Trophoblast cell (in vitro differentiated cells and primary cell): ENCODE measurements around the gene RPL36.

Source experiments
- DNase-seq, 2 donors: peaks; one replicate each; pipeline ENCODE4 v3.0.0-alpha.2; 2016
- H2AFZ ChIP-seq: 2 replicates; pipeline ENCODE4 v1.6.1; 2013; ENCODE audit warnings: low read length, moderate library complexity, mild to moderate bottlenecking; ENCODE audit not compliant: insufficient read depth, poor library complexity
- H2AK5ac ChIP-seq: 2 replicates; pipeline ENCODE4 v1.6.1; 2013; ENCODE audit warnings: mild to moderate bottlenecking, low read length
- H2BK120ac ChIP-seq: 2 replicates; pipeline ENCODE4 v1.6.1; 2013; ENCODE audit warnings: low read length, mild to moderate bottlenecking, moderate library complexity; ENCODE audit not compliant: insufficient read depth, poor library complexity
- H2BK12ac ChIP-seq: 2 replicates; pipeline ENCODE4 v1.6.1; 2013; ENCODE audit warnings: mild to moderate bottlenecking, low read length, moderate library complexity
- H2BK5ac ChIP-seq: 2 replicates; pipeline ENCODE4 v1.6.1; 2013; ENCODE audit warnings: low read length, low read depth, moderate library complexity, mild to moderate bottlenecking; ENCODE audit not compliant: poor library complexity
- H3K14ac ChIP-seq: 2 replicates; pipeline ENCODE4 v1.6.1; 2013; ENCODE audit warnings: mild to moderate bottlenecking, low read length
- H3K18ac ChIP-seq: 2 replicates; pipeline ENCODE4 v1.6.1; 2013; ENCODE audit warnings: mild to moderate bottlenecking, low read length
- H3K23ac ChIP-seq: 2 replicates; pipeline ENCODE4 v1.6.1; 2013; ENCODE audit warnings: low read length
- H3K27ac ChIP-seq: 2 replicates; pipeline ENCODE4 v1.5.1; 2013; ENCODE audit warnings: low read depth, mild to moderate bottlenecking, inconsistent platforms, low read length, moderate library complexity
- H3K27me3 ChIP-seq: 2 replicates; pipeline ENCODE4 v1.6.1; 2013; ENCODE audit warnings: inconsistent platforms, mild to moderate bottlenecking, low read length, moderate library complexity; ENCODE audit not compliant: insufficient read depth
- H3K36me3 ChIP-seq, 2 experiments: 1 replicate in 1 of 2; 2 replicates in 1 of 2; pipeline ENCODE4 v1.6.1; 2013; ENCODE audit warnings: low read length in 2 of 2, mild to moderate bottlenecking in 2 of 2, moderate library complexity in 1 of 2; ENCODE audit not compliant: insufficient read depth in 2 of 2, control insufficient read depth in 1 of 2
- H3K4ac ChIP-seq: 2 replicates; pipeline ENCODE4 v1.6.1; 2013; ENCODE audit warnings: low read depth, mild to moderate bottlenecking, low read length, moderate library complexity
- H3K4me1 ChIP-seq, 2 experiments: 1 replicate in 1 of 2; 2 replicates in 1 of 2; pipeline ENCODE4 v1.6.1; 2013; ENCODE audit warnings: low read length in 2 of 2, mild to moderate bottlenecking in 2 of 2, moderate library complexity in 1 of 2; ENCODE audit not compliant: insufficient read depth in 2 of 2, control insufficient read depth in 1 of 2
- H3K4me2 ChIP-seq: 2 replicates; pipeline ENCODE4 v1.6.1; 2013; ENCODE audit warnings: inconsistent platforms, mild to moderate bottlenecking, low read length, moderate library complexity
- H3K4me3 ChIP-seq: 2 replicates; pipeline ENCODE4 v1.5.1; 2013; ENCODE audit warnings: mild to moderate bottlenecking, low read depth, low read length, inconsistent platforms
- H3K79me1 ChIP-seq: one replicate; pipeline ENCODE4 v1.6.1; 2013; ENCODE audit warnings: low read length
- H3K79me2 ChIP-seq: 2 replicates; pipeline ENCODE4 v1.6.1; 2013; ENCODE audit warnings: low read length, mild to moderate bottlenecking; ENCODE audit not compliant: control insufficient read depth, insufficient read depth, poor library complexity
- H3K9ac ChIP-seq: 2 replicates; pipeline ENCODE4 v1.6.1; 2013; ENCODE audit warnings: mild to moderate bottlenecking, low read length
- H3K9me3 ChIP-seq: 2 replicates; pipeline ENCODE4 v1.6.1; 2013; ENCODE audit warnings: low read depth, mild to moderate bottlenecking, control low read depth, inconsistent platforms, low read length; ENCODE audit not compliant: insufficient read depth
- H4K12ac ChIP-seq: 2 replicates; pipeline ENCODE4 v1.6.1; 2013; ENCODE audit warnings: low read depth, mild to moderate bottlenecking, low read length, moderate library complexity
- H4K8ac ChIP-seq: 2 replicates; pipeline ENCODE4 v1.6.1; 2013; ENCODE audit warnings: low read depth, mild to moderate bottlenecking, low read length, moderate library complexity
- H4K91ac ChIP-seq: one replicate; pipeline ENCODE4 v1.6.1; 2013; ENCODE audit warnings: low read depth, mild to moderate bottlenecking, low read length, moderate library complexity
- WGBS: extraction: QIAGEN DNeasy Blood & Tissue Kit; methylation state at CpG from one replicate; pipeline ENCODE4 v1.1.7; 2013; ENCODE audit warnings: missing lambda C conversion rate; ENCODE audit not compliant: insufficient read length, insufficient coverage; ENCODE audit errors: extremely low coverage; 5-methylcytosine and 5-hydroxymethylcytosine counted together

The RPL36 gene

DNA sequence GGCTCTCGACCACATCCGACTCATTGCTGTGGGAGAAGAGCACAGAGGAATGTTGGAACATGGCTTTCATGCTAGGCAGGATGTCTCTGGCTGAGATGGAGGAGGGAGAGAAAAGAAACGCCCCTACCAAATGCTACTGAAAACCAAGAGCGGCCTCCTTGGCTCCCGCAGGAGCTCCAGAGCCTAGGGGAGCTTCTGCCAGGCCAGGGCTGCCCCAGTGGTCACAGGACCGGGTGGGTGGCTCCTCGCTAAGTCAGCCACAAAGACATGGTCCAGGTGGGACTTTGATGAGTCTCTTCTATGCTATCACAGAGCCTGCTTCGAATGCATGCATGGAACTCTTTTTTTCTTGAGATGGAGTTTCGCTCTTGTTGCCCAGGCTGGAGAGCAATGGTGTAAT, 23.1 kb downstream of the RPL36 start:
- Histone ChIP-seq H2AK5ac (no peak overlapping the region), H3K4me3 (no peak overlapping the region), H2BK5ac (no peak overlapping the region), H3K4me1 (no peaks in the 10 kb centered on the region), H3K14ac (no peak overlapping the region), H3K4ac (no peak overlapping the region), H4K91ac (no peak overlapping the region), H3K4me2 (no peak overlapping the region), H3K79me1 (no peaks in the 10 kb centered on the region), H4K8ac (no peak overlapping the region), H2BK12ac (no peak overlapping the region), H4K12ac (no peak overlapping the region), H3K9me3 (no peaks in the 10 kb centered on the region), H3K23ac (no peak overlapping the region), H2BK120ac (no peak overlapping the region), H2AFZ (no peak overlapping the region), H3K27ac (no peak overlapping the region), H3K27me3 (no peaks in the 10 kb centered on the region), H3K9ac (no peak overlapping the region), H3K36me3 (peaks cover 51 to 52% of the 10 kb centered on the region in 2 experiments), H3K79me2 (peaks cover 7% of the 10 kb centered on the region), H3K18ac (no peak overlapping the region)
- WGBS, result no CpG with 5 or more reads among the region's 9 CpGs
- DNase-seq, result no peak

DNA sequence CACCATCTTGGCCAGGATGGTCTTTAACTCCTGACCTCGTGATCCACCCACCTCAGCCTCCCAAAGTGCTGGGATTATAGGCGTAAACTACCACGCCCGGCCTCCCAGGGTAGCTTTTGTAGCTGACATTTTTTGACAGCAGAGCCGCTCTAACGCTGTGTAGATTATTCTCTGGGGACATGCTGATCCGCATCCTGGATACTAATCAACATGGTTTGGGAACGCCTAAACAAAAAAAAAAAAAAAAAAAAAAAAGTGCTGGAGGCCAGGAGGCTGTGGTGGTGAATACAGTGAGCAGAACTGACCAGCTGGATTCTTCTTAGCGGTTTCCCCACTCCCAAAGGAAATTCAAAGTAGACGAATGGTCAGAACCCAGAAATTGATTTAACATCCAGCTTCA, 24.7 kb downstream of the RPL36 start:
- Histone ChIP-seq H2BK12ac (no peak overlapping the region), H4K12ac (no peak overlapping the region), H2AFZ (no peak overlapping the region), H3K9ac (no peak overlapping the region), H3K4me1 (peaks cover 0 to 5% of the 10 kb centered on the region in 2 experiments), H3K79me2 (peaks cover 18% of the 10 kb centered on the region), H3K9me3 (no peaks in the 10 kb centered on the region), H3K4me3 (no peak overlapping the region), H4K8ac (no peak overlapping the region), H3K27me3 (no peaks in the 10 kb centered on the region), H2BK120ac (no peak overlapping the region), H3K14ac (no peak overlapping the region), H2BK5ac (no peak overlapping the region), H3K4ac (no peak overlapping the region), H2AK5ac (no peak overlapping the region), H3K4me2 (no peak overlapping the region), H3K79me1 (peaks cover 5% of the 10 kb centered on the region), H3K36me3 (peaks cover 42 to 43% of the 10 kb centered on the region in 2 experiments), H4K91ac (no peak overlapping the region), H3K18ac (no peak overlapping the region), H3K23ac (no peak overlapping the region), H3K27ac (no peak overlapping the region)
- no CpG with 5 or more reads among the region's 10 CpGs for WGBS
- no peak for DNase-seq

DNA sequence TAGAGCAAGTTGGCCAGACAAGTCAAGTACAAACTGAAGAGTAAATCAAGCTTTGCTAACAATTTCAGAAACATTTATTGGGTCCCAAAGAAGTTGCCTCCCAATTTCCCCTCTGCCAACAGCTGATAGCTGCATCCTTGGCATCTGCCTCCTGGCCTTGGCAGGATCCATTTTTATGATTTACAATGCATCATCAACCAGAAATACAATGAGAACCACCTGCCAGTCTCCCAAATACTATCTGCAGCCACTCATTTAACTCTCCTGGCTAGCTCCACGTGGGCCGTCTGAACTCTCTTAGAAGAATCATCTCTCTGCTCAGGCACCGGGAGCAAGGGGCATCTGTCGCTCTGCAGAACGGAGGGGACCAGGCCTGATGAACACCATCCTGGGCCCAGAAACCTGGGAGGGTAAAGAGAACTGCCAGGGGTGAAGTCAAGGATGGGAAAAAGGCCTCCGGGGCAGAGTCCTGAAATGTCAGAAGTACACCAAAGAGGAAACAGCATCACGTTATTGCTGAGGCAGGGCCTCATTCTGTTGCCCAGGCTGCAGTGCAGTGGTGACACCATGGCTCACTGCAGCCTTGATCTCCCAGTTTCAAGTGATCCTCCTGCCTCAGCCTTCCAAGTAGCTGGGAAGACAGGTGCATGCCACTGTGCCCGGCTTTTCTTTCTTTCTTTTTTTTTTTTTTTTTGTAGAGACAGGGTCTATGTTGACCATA, 27.3 kb downstream of the RPL36 start:
- no peak overlapping the region for H3K9ac ChIP-seq
- WGBS, result no CpG with 5 or more reads among the region's 8 CpGs
- H3K79me2 ChIP-seq, result peaks cover 20% of the 10 kb centered on the region

DNA sequence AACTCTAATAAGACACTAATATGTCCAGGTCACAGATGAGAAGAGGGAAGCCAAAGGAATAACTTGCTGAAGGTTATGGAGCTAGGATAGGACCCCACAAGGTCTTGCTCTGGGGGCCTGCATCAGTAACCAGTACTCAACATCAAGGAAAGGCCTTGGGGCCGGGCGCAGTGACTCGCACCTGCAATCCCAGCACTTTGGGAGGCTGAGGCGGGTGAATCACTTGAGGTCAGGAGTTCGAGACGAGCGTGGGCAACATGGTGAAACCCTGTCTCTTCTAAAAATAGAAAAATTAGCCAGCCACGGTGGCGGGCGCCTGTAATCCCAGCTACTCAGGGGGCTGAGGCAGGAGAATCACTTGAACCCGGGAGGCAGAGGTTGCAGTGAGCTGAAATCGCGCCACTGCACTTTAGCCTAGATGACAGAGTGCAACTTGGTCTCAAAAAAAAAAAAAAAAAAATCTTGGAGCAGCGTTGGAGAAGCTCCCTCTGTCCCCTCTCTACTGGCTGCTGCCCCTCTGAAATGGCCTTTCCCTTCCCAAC, 28.0 kb downstream of the RPL36 start:
- no peak for DNase-seq
- WGBS, result no CpG with 5 or more reads among the region's 14 CpGs

More for the DNA sequence above, 27.3 kb downstream of the RPL36 start:
- Histone ChIP-seq H2BK120ac (no peak overlapping the region), H3K27me3 (no peaks in the 10 kb centered on the region), H3K79me1 (peaks cover 9% of the 10 kb centered on the region), H3K4me2 (no peak overlapping the region), H4K12ac (no peak overlapping the region), H3K14ac (no peak overlapping the region), H3K4me1 (peaks cover 0 to 7% of the 10 kb centered on the region in 2 experiments), H3K9me3 (no peaks in the 10 kb centered on the region), H2AFZ (no peak overlapping the region), H3K18ac (no peak overlapping the region), H2BK5ac (no peak overlapping the region), H3K36me3 (peaks cover 21% of the 10 kb centered on the region in 2 experiments), H3K4ac (peak overlapping the region; percentile 87), H3K4me3 (no peak overlapping the region), H3K27ac (no peak overlapping the region), H4K8ac (no peak overlapping the region), H2AK5ac (no peak overlapping the region), H2BK12ac (no peak overlapping the region), H3K23ac (no peak overlapping the region), H4K91ac (no peak overlapping the region)
- DNase-seq, result no peak

More for the DNA sequence above, 28.0 kb downstream of the RPL36 start:
- Histone ChIP-seq H3K79me1 (peaks cover 9% of the 10 kb centered on the region), H3K14ac (no peak overlapping the region), H3K9me3 (no peaks in the 10 kb centered on the region), H3K4ac (peak overlapping the region; percentile 82), H2BK120ac (peak overlapping the region; percentile 43), H4K91ac (no peak overlapping the region), H3K4me3 (no peak overlapping the region), H3K36me3 (peaks cover 13 to 15% of the 10 kb centered on the region in 2 experiments), H3K27ac (no peak overlapping the region), H3K4me2 (peak overlapping the region; percentile 93), H2AK5ac (no peak overlapping the region), H3K9ac (no peak overlapping the region), H2BK5ac (no peak overlapping the region), H3K4me1 (peaks cover 0 to 7% of the 10 kb centered on the region in 2 experiments), H4K12ac (no peak overlapping the region), H3K23ac (no peak overlapping the region), H4K8ac (no peak overlapping the region), H3K18ac (no peak overlapping the region), H3K79me2 (peaks cover 20% of the 10 kb centered on the region), H2AFZ (no peak overlapping the region), H3K27me3 (no peaks in the 10 kb centered on the region), H2BK12ac (no peak overlapping the region)
